Measurements from ENCODE around the gene SAP30BP. TPM values are rescaled to one million over a fixed set of nuclear protein-coding genes. Genes with fewer than 3 reads are reported as not detected.

SAP30BP gene
- total and polyA plus RNA-seq, 2 of the 13 experiments (the other 11 are each of a cell fraction or from before 2014, with no cell fraction given), result 67.7 to 99.4 TPM

- TF ChIP-seq ZBTB34 (CRISPR knock-in tag; IDR thresholded peaks at IDR 0.05), result peak; percentile 75; the same call in 1 of the 2 replicates
- TF ChIP-seq ZBTB20 (CRISPR knock-in tag; IDR thresholded peaks at IDR 0.05; ENCODE audit: borderline replicate concordance, low read depth), result peak; percentile 78
- no peak for TF ChIP-seq ZNF672 (CRISPR knock-in tag; IDR thresholded peaks at IDR 0.05)
- peak; percentile 78; the same call in 1 of the 2 replicates for TF ChIP-seq ZNF891 (CRISPR knock-in tag; IDR thresholded peaks at IDR 0.05)
- peak; percentile 22; the same call in 1 of the 2 replicates for TF ChIP-seq GLI4 (CRISPR knock-in tag; IDR thresholded peaks at IDR 0.05; ENCODE audit: borderline replicate concordance)
- peak; percentile 33; the same call in 1 of the 2 replicates for TF ChIP-seq ZNF792 (CRISPR knock-in tag; IDR thresholded peaks at IDR 0.05)
- TF ChIP-seq ZNF841 (CRISPR knock-in tag; IDR thresholded peaks at IDR 0.05; ENCODE audit: borderline replicate concordance), result no peak
- TF ChIP-seq THAP9 (CRISPR knock-in tag; IDR thresholded peaks at IDR 0.05; ENCODE audit: borderline replicate concordance), result peak; percentile 97
- peak; percentile 8; the same call in 1 of the 2 replicates for TF ChIP-seq ELK4 (CRISPR knock-in tag; IDR thresholded peaks at IDR 0.05; ENCODE audit: borderline replicate concordance)
- no peak for TF ChIP-seq ATF7-NPFF (CRISPR knock-in tag; IDR thresholded peaks at IDR 0.05; ENCODE audit: low read depth)
- peak; percentile 81; the same call in 1 of the 2 replicates for TF ChIP-seq ZNF615 (CRISPR knock-in tag; IDR thresholded peaks at IDR 0.05; ENCODE audit: borderline replicate concordance)
- no peak; the same call in 1 of the 2 replicates for TF ChIP-seq RXRB (CRISPR knock-in tag; IDR thresholded peaks at IDR 0.05; ENCODE audit: borderline replicate concordance)
- no peak for TF ChIP-seq ZBTB21 (CRISPR knock-in tag; IDR thresholded peaks at IDR 0.05)
- no peak; the same call in 1 of the 2 replicates for TF ChIP-seq FOXA3 (CRISPR knock-in tag; IDR thresholded peaks at IDR 0.05)
- peak; percentile 19; the same call in 1 of the 2 replicates for TF ChIP-seq ZNF337 (CRISPR knock-in tag; IDR thresholded peaks at IDR 0.05; ENCODE audit: borderline replicate concordance, low read depth)
- TF ChIP-seq SP5 (CRISPR knock-in tag; IDR thresholded peaks at IDR 0.05; ENCODE audit: borderline replicate concordance, low read depth), result peak; percentile 73; the same call in 1 of the 2 replicates
- TF ChIP-seq DR1 (CRISPR knock-in tag; IDR thresholded peaks at IDR 0.05), result peak; percentile 78
- peak; percentile 89; the same call in 1 of the 2 replicates for TF ChIP-seq ZFP91 (CRISPR knock-in tag; IDR thresholded peaks at IDR 0.05; ENCODE audit: borderline replicate concordance)
- TF ChIP-seq TBX3 (IDR thresholded peaks at IDR 0.05; ENCODE audit: borderline replicate concordance), result 0 out of 2 replicates have a peak, but pooled peaks have one; percentile 10
- peak; percentile 12; the same call in 1 of the 2 replicates for TF ChIP-seq ARID2 (CRISPR knock-in tag; IDR thresholded peaks at IDR 0.05; ENCODE audit: borderline replicate concordance)
- TF ChIP-seq ZNF263 (CRISPR knock-in tag; IDR thresholded peaks at IDR 0.05), result 0 out of 2 replicates have a peak, but pooled peaks have one; percentile 32
Observed at GRCh38 chr17:75666959-75667790, at the start of gene SAP30BP, which contains the start of gene RECQL5 (continued).
